Measurements from ENCODE around the gene TMEM132E. TPM values are rescaled to one million over a fixed set of nuclear protein-coding genes. Genes with fewer than 3 reads are reported as not detected.

Gene TMEM132E
- total RNA-seq, 1 experiment from 2014 or later = 0.04 TPM

DNA sequence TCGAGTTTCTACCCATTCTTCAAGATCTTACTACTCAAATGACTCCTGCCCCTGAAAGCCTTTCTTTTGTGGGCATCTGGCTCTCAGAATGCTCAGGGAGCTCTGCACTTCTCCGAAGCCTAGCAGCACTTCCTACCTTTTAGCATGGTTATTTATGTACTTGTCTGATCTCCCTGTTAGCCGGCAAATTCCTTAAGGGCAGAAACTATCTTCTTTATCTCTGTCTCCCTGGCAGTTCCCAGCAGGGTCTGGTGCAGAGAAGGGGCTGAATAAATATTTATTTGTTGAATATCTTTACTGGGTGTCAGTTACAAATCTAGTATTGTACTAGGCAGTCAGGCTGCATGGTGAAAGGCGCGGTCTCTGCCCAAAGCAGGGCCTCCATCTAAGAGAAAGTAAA is 30.7 kb downstream of the TMEM132E start:
- ChIA-PET POLR2A (ENCODE audit: low non-redundant PET) (no interaction called here), CTCF (no interaction called here)
- Histone ChIP-seq H3K4me3 (ENCODE audit: low read depth, low read length, poor library complexity, severe bottlenecking) (no peak overlapping the region), H3K36me3 (ENCODE audit: insufficient read depth, low read length, poor library complexity, severe bottlenecking) (no peaks in the 10 kb centered on the region), H3K9me3 (ENCODE audit: low read depth, low read length, poor library complexity, severe bottlenecking) (no peaks in the 10 kb centered on the region), H3K27ac (ENCODE audit: low read depth, low read length, poor library complexity, severe bottlenecking) (no peak overlapping the region), H3K27me3 (replicated peaks; ENCODE audit: insufficient read depth, low read depth, low read length, poor library complexity) (no peaks in the 10 kb centered on the region), H3K4me1 (ENCODE audit: insufficient read depth, low read length, poor library complexity, severe bottlenecking) (peaks cover 30% of the 10 kb centered on the region)
- no peak for DNase-seq (ENCODE audit: low spot score)
- TF ChIP-seq, protein P1, sequence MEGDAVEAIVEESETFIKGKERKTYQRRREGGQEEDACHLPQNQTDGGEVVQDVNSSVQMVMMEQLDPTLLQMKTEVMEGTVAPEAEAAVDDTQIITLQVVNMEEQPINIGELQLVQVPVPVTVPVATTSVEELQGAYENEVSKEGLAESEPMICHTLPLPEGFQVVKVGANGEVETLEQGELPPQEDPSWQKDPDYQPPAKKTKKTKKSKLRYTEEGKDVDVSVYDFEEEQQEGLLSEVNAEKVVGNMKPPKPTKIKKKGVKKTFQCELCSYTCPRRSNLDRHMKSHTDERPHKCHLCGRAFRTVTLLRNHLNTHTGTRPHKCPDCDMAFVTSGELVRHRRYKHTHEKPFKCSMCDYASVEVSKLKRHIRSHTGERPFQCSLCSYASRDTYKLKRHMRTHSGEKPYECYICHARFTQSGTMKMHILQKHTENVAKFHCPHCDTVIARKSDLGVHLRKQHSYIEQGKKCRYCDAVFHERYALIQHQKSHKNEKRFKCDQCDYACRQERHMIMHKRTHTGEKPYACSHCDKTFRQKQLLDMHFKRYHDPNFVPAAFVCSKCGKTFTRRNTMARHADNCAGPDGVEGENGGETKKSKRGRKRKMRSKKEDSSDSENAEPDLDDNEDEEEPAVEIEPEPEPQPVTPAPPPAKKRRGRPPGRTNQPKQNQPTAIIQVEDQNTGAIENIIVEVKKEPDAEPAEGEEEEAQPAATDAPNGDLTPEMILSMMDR (conservative IDR thresholded peaks at IDR 0.05; ENCODE audit: low read depth, low read length) = no peak
- TF ChIP-seq EZH2 (IDR thresholded peaks at IDR 0.05; ENCODE audit: borderline replicate concordance, low read depth, low read length, poor library complexity, severe bottlenecking) = no peak
- BruUV-seq (replicated peaks) = no TSS peak
- intact Hi-C loops (cut with micrococcal nuclease; ENCODE audit: unreplicated experiment) = no loop called here

DNA sequence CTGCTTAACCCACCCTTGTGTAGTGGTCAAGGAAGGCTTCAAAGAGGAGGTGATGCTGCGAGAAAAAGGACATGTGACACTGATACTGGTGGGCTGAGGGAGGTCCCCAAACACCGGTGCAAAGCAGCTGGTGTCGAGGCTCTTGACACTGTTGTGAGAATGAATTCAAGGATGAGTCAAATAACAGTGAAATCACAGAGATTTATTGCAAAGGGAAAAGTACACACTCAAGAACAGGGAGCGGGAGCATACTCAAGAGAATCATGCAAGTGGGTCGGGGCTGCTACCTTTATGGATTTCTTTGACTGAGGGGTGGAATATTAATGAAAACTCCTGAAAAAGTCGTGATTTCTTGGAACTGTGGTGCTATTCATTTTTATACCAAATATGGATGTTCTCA is 31.1 kb downstream of the TMEM132E start:
- TF ChIP-seq, protein P1 (conservative IDR thresholded peaks at IDR 0.05; ENCODE audit: low read depth, low read length) = no peak
- no peak for TF ChIP-seq EZH2 (IDR thresholded peaks at IDR 0.05; ENCODE audit: borderline replicate concordance, low read depth, low read length, poor library complexity, severe bottlenecking)

GRCh38 chr17:34613064-34614019 is 34.0 kb downstream of the TMEM132E start:
- Histone ChIP-seq H3K27me3 (replicated peaks; ENCODE audit: insufficient read depth, low read depth, low read length, poor library complexity) (no peaks in the 10 kb centered on the region), H3K36me3 (ENCODE audit: insufficient read depth, low read length, poor library complexity, severe bottlenecking) (no peaks in the 10 kb centered on the region), H3K27ac (ENCODE audit: low read depth, low read length, poor library complexity, severe bottlenecking) (peak overlapping the region; percentile 24), H3K4me1 (ENCODE audit: insufficient read depth, low read length, poor library complexity, severe bottlenecking) (peaks cover 50% of the 10 kb centered on the region), H3K9me3 (ENCODE audit: low read depth, low read length, poor library complexity, severe bottlenecking) (no peaks in the 10 kb centered on the region), H3K4me3 (ENCODE audit: low read depth, low read length, poor library complexity, severe bottlenecking) (no peak overlapping the region)
- POLR2A ChIA-PET (ENCODE audit: low non-redundant PET) = interaction anchor here (0.6 kb wide), 1 partner anchor 270 kb away, joined by 11 read pairs; no protein-coding TSS in a partner anchor
- TF ChIP-seq, protein P1 (conservative IDR thresholded peaks at IDR 0.05; ENCODE audit: low read depth, low read length) = no peak
- no peak for TF ChIP-seq EZH2 (IDR thresholded peaks at IDR 0.05; ENCODE audit: borderline replicate concordance, low read depth, low read length, poor library complexity, severe bottlenecking)
- CTCF ChIA-PET = no interaction called here
- intact Hi-C loops (cut with micrococcal nuclease; ENCODE audit: unreplicated experiment) = no loop called here
- BruUV-seq (replicated peaks) = no TSS peak
- peak; percentile 48 for DNase-seq (ENCODE audit: low spot score)

More for the DNA sequence above, 31.1 kb downstream of the TMEM132E start:
- CTCF ChIA-PET = no interaction called here
- intact Hi-C loops (cut with micrococcal nuclease; ENCODE audit: unreplicated experiment) = no loop called here
- Histone ChIP-seq H3K4me3 (ENCODE audit: low read depth, low read length, poor library complexity, severe bottlenecking) (no peak overlapping the region), H3K4me1 (ENCODE audit: insufficient read depth, low read length, poor library complexity, severe bottlenecking) (peaks cover 35% of the 10 kb centered on the region), H3K36me3 (ENCODE audit: insufficient read depth, low read length, poor library complexity, severe bottlenecking) (no peaks in the 10 kb centered on the region), H3K27me3 (replicated peaks; ENCODE audit: insufficient read depth, low read depth, low read length, poor library complexity) (no peaks in the 10 kb centered on the region), H3K27ac (ENCODE audit: low read depth, low read length, poor library complexity, severe bottlenecking) (no peak overlapping the region), H3K9me3 (ENCODE audit: low read depth, low read length, poor library complexity, severe bottlenecking) (no peaks in the 10 kb centered on the region)
- POLR2A ChIA-PET (ENCODE audit: low non-redundant PET) = no interaction called here
- BruUV-seq (replicated peaks) = no TSS peak
- no peak for DNase-seq (ENCODE audit: low spot score)
